CD4-positive, alpha-beta T cell treated with Interleukin-17A for 1 hour (primary cell): ENCODE measurements around the gene PEAR1.

ENCODE experiments used
- DNase-seq: peaks from one replicate; pipeline ENCODE4 v3.0.0-alpha.2; 2020

PEAR1 gene

GRCh38 chr1:156943756-156944155 is 50.2 kb downstream of the PEAR1 start:
- DNase-seq, result no peak

GRCh38 chr1:156944268-156944667 is 50.8 kb downstream of the PEAR1 start:
- no peak for DNase-seq

- DNase-seq, result no peak
Observed at GRCh38 chr1:156944848-156945247, 51.3 kb downstream of the PEAR1 start.

- no peak for DNase-seq
Observed at GRCh38 chr1:156945881-156946661, 52.6 kb downstream of the PEAR1 start.

GRCh38 chr1:156947127-156947526 is 53.6 kb downstream of the PEAR1 start:
- DNase-seq, result no peak

- no peak for DNase-seq
Observed at GRCh38 chr1:156947818-156948525, 54.5 kb downstream of the PEAR1 start.

- DNase-seq, result no peak
Observed at GRCh38 chr1:156948708-156949107, 55.2 kb downstream of the PEAR1 start.

- DNase-seq, result no peak
Observed at GRCh38 chr1:156949127-156949526, 55.6 kb downstream of the PEAR1 start.

- DNase-seq, result no peak
Observed at GRCh38 chr1:156951371-156951770, 57.9 kb downstream of the PEAR1 start.

GRCh38 chr1:156953571-156953970 is 60.1 kb downstream of the PEAR1 start:
- DNase-seq, result no peak

- no peak for DNase-seq
Observed at GRCh38 chr1:156956333-156956732, 62.8 kb downstream of the PEAR1 start.

- no peak for DNase-seq
Observed at GRCh38 chr1:156957634-156958033, 64.1 kb downstream of the PEAR1 start.

GRCh38 chr1:156958247-156958714 is 64.8 kb downstream of the PEAR1 start:
- DNase-seq, result no peak

GRCh38 chr1:156959414-156959813 is 65.9 kb downstream of the PEAR1 start:
- DNase-seq, result no peak

GRCh38 chr1:156959925-156960324 is 66.4 kb downstream of the PEAR1 start:
- no peak for DNase-seq

GRCh38 chr1:156961709-156962108 is 68.2 kb downstream of the PEAR1 start:
- DNase-seq, result peak; percentile 52

GRCh38 chr1:156963621-156964020 is 70.1 kb downstream of the PEAR1 start:
- peak; percentile 57 for DNase-seq

GRCh38 chr1:156964441-156964840 is 70.9 kb downstream of the PEAR1 start:
- no peak for DNase-seq
